Activated naive CD4-positive, alpha-beta T cell treated with anti-CD3 and anti-CD28 coated beads, Interleukin-2, amount 10 ng/mL, durations not matched to agents 7 days and 5 days (primary cell): ENCODE measurements around the gene TENT4A.
"Not testable (repeated sequence)": the region's sequence is repeated elsewhere in the genome, so short reads cannot be mapped to it uniquely, and the experiment has no call there.

Source experiments
- CTCF ChIA-PET: fragments of 350-600 bp; sonication (Branson Sonifier 250); formaldehyde crosslinking; loops from one replicate; lab custom pipeline; 2021; ENCODE audit warnings: antibody characterized with exemption; lab: Charles Lee
- DNase-seq: peaks from one replicate; pipeline ENCODE4 v3.0.0-alpha.2; 2020
- H3K27ac Mint-ChIP-seq: one replicate; pipeline ENCODE4 v1.8.0; 2021; ENCODE audit warnings: mild to moderate bottlenecking, moderate library complexity, mixed read lengths
- H3K27me3 Mint-ChIP-seq: one replicate; pipeline ENCODE4 v1.8.0; 2021; ENCODE audit warnings: mild to moderate bottlenecking, mixed read lengths
- H3K36me3 Mint-ChIP-seq: one replicate; pipeline ENCODE4 v1.8.0; 2021; ENCODE audit warnings: mixed read lengths
- H3K4me1 Mint-ChIP-seq: one replicate; pipeline ENCODE4 v1.8.0; 2021; ENCODE audit warnings: mixed read lengths
- H3K4me3 Mint-ChIP-seq: one replicate; pipeline ENCODE4 v1.8.0; 2021; ENCODE audit warnings: mild to moderate bottlenecking, moderate library complexity, mixed read lengths
- H3K9me3 Mint-ChIP-seq: one replicate; pipeline ENCODE4 v1.8.0; 2021; ENCODE audit warnings: mixed read lengths

TENT4A gene

GRCh38 chr5:6761333-6761732 lies 48.1 kb downstream of the TENT4A start:
- Mint-ChIP-seq H3K4me1 (peaks cover 11% of the 10 kb centered on the region), H3K36me3 (peaks cover 14% of the 10 kb centered on the region), H3K27ac (no peak overlapping the region), H3K27me3 (peaks cover 7% of the 10 kb centered on the region), H3K9me3 (no peaks in the 10 kb centered on the region), H3K4me3 (no peak overlapping the region)
- CTCF ChIA-PET = interaction anchor here (0.9 to 1.0 kb wide), 2 partner anchors 58 to 1096 kb away, joined by 3 read pairs; no protein-coding TSS in a partner anchor
- DNase-seq = no peak

- Mint-ChIP-seq H3K27ac (no peak overlapping the region), H3K4me3 (no peak overlapping the region), H3K9me3 (no peaks in the 10 kb centered on the region), H3K27me3 (peaks cover 7% of the 10 kb centered on the region), H3K4me1 (peaks cover 12% of the 10 kb centered on the region), H3K36me3 (peaks cover 7% of the 10 kb centered on the region)
- no peak for DNase-seq
- CTCF ChIA-PET = interaction anchor here (1.0 kb wide), 1 partner anchor 58 kb away, joined by 3 read pairs; no protein-coding TSS in a partner anchor
Observed at GRCh38 chr5:6762116-6762515, 48.9 kb downstream of the TENT4A start.

GRCh38 chr5:6762697-6763096 lies 49.5 kb downstream of the TENT4A start:
- Mint-ChIP-seq H3K27me3 (peaks cover 11% of the 10 kb centered on the region), H3K36me3 (peaks cover 6% of the 10 kb centered on the region), H3K9me3 (no peaks in the 10 kb centered on the region), H3K4me1 (peaks cover 12% of the 10 kb centered on the region), H3K27ac (no peak overlapping the region), H3K4me3 (no peak overlapping the region)
- CTCF ChIA-PET = no interaction called here
- DNase-seq = no peak

- peaks cover 11% of the 10 kb centered on the region for H3K27me3 Mint-ChIP-seq
- no peak overlapping the region for H3K27ac Mint-ChIP-seq
- H3K4me1 Mint-ChIP-seq = peaks cover 12% of the 10 kb centered on the region
- H3K9me3 Mint-ChIP-seq = no peaks in the 10 kb centered on the region
- no peak overlapping the region for H3K4me3 Mint-ChIP-seq
- CTCF ChIA-PET = no interaction called here
- peaks cover under 1% of the 10 kb centered on the region for H3K36me3 Mint-ChIP-seq
- DNase-seq = no peak
Observed at GRCh38 chr5:6763191-6763590, 50.0 kb downstream of the TENT4A start.

GRCh38 chr5:6765612-6766525 lies 52.6 kb downstream of the TENT4A start:
- Mint-ChIP-seq H3K36me3 (no peaks in the 10 kb centered on the region), H3K27ac (no peak overlapping the region), H3K4me1 (peaks cover 12% of the 10 kb centered on the region), H3K9me3 (no peaks in the 10 kb centered on the region), H3K4me3 (no peak overlapping the region), H3K27me3 (peaks cover 17% of the 10 kb centered on the region)
- peak; percentile 83 for DNase-seq
- CTCF ChIA-PET = interaction anchor here (0.8 to 1.6 kb wide), 5 partner anchors 15 to 1092 kb away, joined by 3 to 7 read pairs (median 4); no protein-coding TSS in a partner anchor

GRCh38 chr5:6766604-6767093 lies 53.4 kb downstream of the TENT4A start:
- no peak overlapping the region for H3K27ac Mint-ChIP-seq
- H3K9me3 Mint-ChIP-seq = no peaks in the 10 kb centered on the region
- H3K27me3 Mint-ChIP-seq = peaks cover 18% of the 10 kb centered on the region
- DNase-seq = peak; percentile 45
- peaks cover 12% of the 10 kb centered on the region for H3K4me1 Mint-ChIP-seq
- H3K4me3 Mint-ChIP-seq = no peak overlapping the region
- no peaks in the 10 kb centered on the region for H3K36me3 Mint-ChIP-seq
- CTCF ChIA-PET = interaction anchor here (1.2 to 1.6 kb wide), 4 partner anchors 14 to 1091 kb away, joined by 3 to 7 read pairs (median 4); no protein-coding TSS in a partner anchor

GRCh38 chr5:6767481-6768063 lies 54.3 kb downstream of the TENT4A start:
- H3K27ac Mint-ChIP-seq = no peak overlapping the region

GRCh38 chr5:6768590-6769230 lies 55.5 kb downstream of the TENT4A start:
- Mint-ChIP-seq H3K4me3 (no peak overlapping the region), H3K27ac (no peak overlapping the region), H3K9me3 (no peaks in the 10 kb centered on the region), H3K27me3 (peaks cover 38% of the 10 kb centered on the region), H3K36me3 (no peaks in the 10 kb centered on the region), H3K4me1 (peaks cover 15% of the 10 kb centered on the region)
- CTCF ChIA-PET = no interaction called here
- no peak for DNase-seq

More at GRCh38 chr5:6767481-6768063, 54.3 kb downstream of the TENT4A start:
- peaks cover 27% of the 10 kb centered on the region for H3K27me3 Mint-ChIP-seq
- H3K36me3 Mint-ChIP-seq = no peaks in the 10 kb centered on the region
- no peak for DNase-seq
- peaks cover 12% of the 10 kb centered on the region for H3K4me1 Mint-ChIP-seq
- no peak overlapping the region for H3K4me3 Mint-ChIP-seq
- no peaks in the 10 kb centered on the region for H3K9me3 Mint-ChIP-seq
- CTCF ChIA-PET = interaction anchor here (1.6 kb wide), 1 partner anchor 71 kb away, joined by 5 read pairs; no protein-coding TSS in a partner anchor

GRCh38 chr5:6770826-6771607 lies 57.8 kb downstream of the TENT4A start:
- H3K4me1 Mint-ChIP-seq = peaks cover 16% of the 10 kb centered on the region
- CTCF ChIA-PET = interaction anchor here (1.2 kb wide), 1 partner anchor 10 kb away, joined by 4 read pairs; no protein-coding TSS in a partner anchor
- H3K27me3 Mint-ChIP-seq = peaks cover 52% of the 10 kb centered on the region
- no peak overlapping the region for H3K4me3 Mint-ChIP-seq
- no peaks in the 10 kb centered on the region for H3K36me3 Mint-ChIP-seq
- no peaks in the 10 kb centered on the region for H3K9me3 Mint-ChIP-seq
- DNase-seq = no peak
- H3K27ac Mint-ChIP-seq = no peak overlapping the region

GRCh38 chr5:6772886-6773285 lies 59.7 kb downstream of the TENT4A start:
- no peak for DNase-seq
- Mint-ChIP-seq H3K4me3 (no peak overlapping the region), H3K36me3 (no peaks in the 10 kb centered on the region), H3K9me3 (no peaks in the 10 kb centered on the region), H3K4me1 (peaks cover 11% of the 10 kb centered on the region), H3K27me3 (peaks cover 63% of the 10 kb centered on the region), H3K27ac (no peak overlapping the region)
- CTCF ChIA-PET = interaction anchor here (0.6 kb wide), 1 partner anchor 56 kb away, joined by 3 read pairs; no protein-coding TSS in a partner anchor

GRCh38 chr5:6773342-6774035 lies 60.3 kb downstream of the TENT4A start:
- no peak for DNase-seq
- H3K27me3 Mint-ChIP-seq = peaks cover 67% of the 10 kb centered on the region
- CTCF ChIA-PET = interaction anchor here (0.6 kb wide), 1 partner anchor 55 kb away, joined by 3 read pairs; no protein-coding TSS in a partner anchor
- no peak overlapping the region for H3K4me3 Mint-ChIP-seq
- no peaks in the 10 kb centered on the region for H3K9me3 Mint-ChIP-seq
- no peaks in the 10 kb centered on the region for H3K36me3 Mint-ChIP-seq
- no peak overlapping the region for H3K27ac Mint-ChIP-seq
- peaks cover 11% of the 10 kb centered on the region for H3K4me1 Mint-ChIP-seq

- H3K27ac Mint-ChIP-seq, CTCF ChIA-PET, H3K4me3 Mint-ChIP-seq, H3K36me3 Mint-ChIP-seq, H3K9me3 Mint-ChIP-seq, DNase-seq: not testable (repeated sequence)
- Mint-ChIP-seq H3K27me3 (peaks cover 71% of the 10 kb centered on the region), H3K4me1 (peaks cover 11% of the 10 kb centered on the region)
Observed at GRCh38 chr5:6774207-6774606, 61.0 kb downstream of the TENT4A start.
